LHCN-M2 (cell line): Measurements from ENCODE around the gene MTOR. TPM values are rescaled to one million over a fixed set of nuclear protein-coding genes. Genes with fewer than 3 reads are reported as not detected.
A peak's percentile ranks its signal among the peaks of the same experiment; 100 is the strongest.
"Not testable (repeated sequence)": the region's sequence is repeated elsewhere in the genome, so short reads cannot be mapped to it uniquely, and the experiment has no call there.

Experiments
- DNase-seq: peaks from one replicate; pipeline ENCODE4 v3.0.0-alpha.2; 2012; ENCODE audit warnings: low read depth
- total RNA-seq: library from RNA; depleted of rRNA; stranded (reverse); fragments of >200 nt; gene quantifications from 2 replicates; pipeline ENCODE4 v1.2.3, GENCODE V29; 2014

The MTOR gene
- total RNA-seq, 1 experiment from 2014 or later = 36.3 TPM

- DNase-seq = peak; percentile 47
These were observed 82.0 kb downstream of the MTOR start for GRCh38 chr1:11180342-11180744.

DNA sequence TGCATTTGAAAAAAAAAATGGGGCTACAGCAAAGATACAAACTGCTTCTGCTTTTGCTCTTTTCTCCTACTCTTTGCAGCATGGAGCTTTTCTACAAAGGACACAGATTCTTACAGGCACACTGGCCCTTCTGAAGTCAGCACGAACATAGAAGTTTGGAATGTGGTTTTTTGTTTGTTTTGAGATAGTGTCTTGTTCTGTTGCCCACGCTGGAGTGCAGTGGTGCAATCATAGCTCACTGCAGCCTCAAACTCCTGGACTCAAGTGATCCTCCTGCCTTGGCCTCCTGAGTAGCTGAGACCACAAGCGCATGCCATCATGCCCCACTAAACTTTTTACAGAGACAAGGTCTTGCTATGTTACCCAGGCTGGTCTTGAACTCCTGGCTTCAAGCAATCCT lies 82.6 kb downstream of the MTOR start:
- DNase-seq = not testable (repeated sequence)

- no peak for DNase-seq
These were observed 83.2 kb downstream of the MTOR start for GRCh38 chr1:11179125-11179524.

DNA sequence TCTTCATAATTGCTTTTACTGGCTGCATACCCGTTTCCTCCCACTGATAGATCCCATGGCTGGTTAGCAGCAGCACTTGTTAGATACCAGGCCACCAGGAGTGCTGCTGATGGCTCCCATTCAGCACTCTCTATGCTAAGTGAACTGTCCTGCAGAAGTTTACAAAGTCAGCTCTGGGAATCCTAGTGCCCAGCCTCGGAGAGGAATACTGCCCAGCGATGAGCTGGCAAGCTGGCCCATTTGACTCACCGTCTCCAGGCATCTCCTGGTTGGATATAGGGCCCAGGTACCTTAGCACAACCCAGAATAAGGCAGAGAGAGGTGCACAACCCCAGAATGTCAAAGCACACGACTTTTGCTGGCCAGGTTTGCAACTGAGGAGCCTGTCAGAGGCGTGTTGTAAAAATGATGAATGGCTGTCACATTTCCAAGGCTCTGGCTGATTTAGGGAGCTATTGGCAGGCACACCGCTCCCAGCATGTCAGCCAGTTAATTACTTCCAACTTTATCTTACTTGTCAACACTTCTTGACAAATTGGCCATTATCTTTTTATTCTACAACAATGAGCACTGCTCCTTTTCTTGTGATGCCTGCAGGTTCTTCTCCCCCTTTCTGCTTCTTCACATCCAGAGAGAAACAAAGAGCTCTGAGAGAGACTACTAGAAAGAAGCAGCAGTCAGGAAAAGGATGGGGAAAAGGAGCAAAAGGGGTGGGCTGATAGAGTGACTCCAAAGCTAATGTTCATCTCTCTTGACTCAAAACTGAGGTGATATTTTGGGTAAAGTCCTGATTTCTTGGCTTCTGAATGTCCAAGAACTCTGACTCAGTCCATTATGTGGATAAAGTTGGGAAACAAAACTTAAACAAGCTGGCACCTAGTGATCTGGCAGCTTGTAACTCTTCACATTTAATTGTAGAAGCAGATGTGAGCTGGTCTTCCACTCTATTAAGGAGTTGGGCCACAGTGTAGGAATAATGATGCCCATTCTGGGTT lies 84.0 kb downstream of the MTOR start:
- DNase-seq = no peak

DNA sequence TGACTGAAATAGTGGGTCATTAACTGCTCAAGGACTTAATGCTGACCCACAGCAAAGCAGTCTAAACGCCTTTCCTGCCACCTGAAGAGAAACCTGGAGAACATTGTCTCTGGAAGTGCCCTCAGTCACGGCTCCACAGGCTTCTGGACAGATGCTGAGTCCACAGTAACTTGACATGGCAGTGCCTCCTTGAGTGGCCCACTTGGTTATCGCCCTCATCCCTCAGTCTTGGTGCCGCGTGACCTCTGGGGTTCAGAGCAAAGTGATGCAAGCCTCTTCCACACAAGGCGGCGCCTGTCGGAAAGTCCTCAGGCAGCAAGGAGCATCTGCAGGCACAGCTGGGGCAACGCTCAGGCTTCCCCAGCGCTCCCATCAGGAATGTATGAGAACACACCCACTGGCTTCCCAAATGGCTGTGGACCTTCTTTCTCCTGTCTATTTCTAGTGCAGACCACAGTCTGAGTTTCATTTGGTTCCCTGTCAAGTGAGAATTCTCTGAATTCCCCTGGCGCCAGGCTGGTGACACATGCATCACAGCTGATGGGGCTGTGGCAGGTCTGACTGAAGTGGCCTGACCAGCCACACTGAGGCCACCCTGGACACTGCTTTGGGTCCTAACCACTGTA lies 86.2 kb downstream of the MTOR start:
- peak; percentile 19 for DNase-seq

GRCh38 chr1:11175461-11175860 lies 86.9 kb downstream of the MTOR start:
- DNase-seq = no peak

GRCh38 chr1:11174261-11174942 lies 87.9 kb downstream of the MTOR start:
- no peak for DNase-seq

DNA sequence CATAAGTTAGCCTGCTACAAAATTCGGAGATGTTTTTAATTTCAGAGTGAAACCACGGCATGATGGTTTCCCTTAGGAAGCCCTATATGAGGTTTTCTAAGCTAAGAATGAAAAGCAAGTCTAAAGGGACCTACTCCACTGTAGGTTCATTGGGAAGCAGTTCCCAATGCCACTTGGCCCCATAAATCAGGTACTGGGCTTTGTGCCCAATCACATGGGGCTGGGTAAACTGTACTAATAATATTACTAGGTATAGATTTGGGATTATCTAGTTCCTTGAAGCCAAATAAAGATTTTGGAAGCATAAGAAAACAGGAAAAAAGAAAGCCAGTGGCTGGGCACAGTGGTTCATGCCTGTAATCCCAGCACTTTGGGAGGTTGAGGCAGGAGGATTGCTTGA lies 92.2 kb downstream of the MTOR start:
- DNase-seq = no peak

DNA sequence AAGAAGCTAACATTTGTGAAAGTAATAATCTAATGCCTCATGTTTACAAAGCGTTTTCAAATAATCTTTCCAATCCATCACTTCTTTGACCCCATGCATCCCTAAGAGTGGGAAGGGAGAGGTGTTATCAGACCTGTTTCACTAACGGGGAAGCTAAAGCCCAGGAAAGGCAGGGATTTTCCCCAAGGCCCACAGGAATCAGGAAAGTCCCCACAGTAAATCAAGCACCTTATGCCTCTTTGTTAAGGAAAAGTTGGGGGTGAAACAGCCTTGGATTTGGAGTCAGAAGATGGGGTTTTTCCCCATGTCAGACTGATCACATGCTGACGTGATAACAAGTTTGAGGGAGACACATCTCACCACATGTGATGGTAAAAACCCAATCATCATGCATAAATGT lies 93.1 kb downstream of the MTOR start:
- DNase-seq = no peak

GRCh38 chr1:11168731-11169130 lies 93.6 kb downstream of the MTOR start:
- no peak for DNase-seq

- not testable (repeated sequence) for DNase-seq
These were observed 95.6 kb downstream of the MTOR start for GRCh38 chr1:11166744-11167143.

DNA sequence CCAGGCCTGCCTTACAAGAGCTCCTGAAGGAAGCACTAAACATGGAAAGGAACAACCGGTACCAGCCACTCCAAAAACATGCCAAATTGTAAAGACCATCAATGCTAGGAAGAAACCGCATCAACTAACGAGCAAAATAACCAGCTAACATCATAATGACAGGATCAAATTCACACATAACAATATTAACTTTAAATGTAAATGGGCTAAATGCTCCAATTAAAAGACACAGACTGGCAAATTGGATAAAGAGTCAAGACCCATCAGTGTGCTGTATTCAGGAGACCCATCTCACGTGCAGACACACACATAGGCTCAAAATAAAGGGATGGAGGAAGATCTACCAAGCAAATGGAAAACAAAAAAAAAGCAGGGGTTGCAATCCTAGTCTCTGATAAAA lies 99.6 kb downstream of the MTOR start:
- not testable (repeated sequence) for DNase-seq

DNA sequence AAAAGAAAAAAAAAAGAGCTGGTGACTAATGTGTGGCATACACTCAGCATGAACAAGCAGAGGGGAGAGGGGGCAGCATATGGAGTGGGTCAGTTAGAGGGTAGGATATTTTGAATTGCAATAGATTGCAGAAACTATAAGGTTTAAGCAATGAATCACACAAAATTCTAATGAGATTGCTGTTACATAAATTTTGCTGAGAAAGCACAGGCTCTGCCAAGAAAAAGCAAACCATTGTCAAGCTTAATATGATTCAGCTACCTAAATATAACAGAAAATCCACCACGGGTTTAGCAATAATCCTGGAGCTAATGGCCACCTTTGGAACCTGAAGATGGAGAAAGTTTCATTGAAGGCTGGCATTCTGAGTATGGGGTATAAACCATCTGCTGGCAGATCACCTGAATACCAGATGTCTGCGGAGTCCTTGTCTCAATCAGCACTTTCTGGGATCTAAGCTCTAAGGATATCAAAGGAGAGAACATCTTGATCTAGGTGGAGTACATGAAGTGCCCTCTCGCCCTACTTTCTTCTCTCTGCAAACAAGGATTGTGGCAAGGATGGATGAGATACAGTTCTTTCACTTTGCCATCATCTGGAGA lies 103.5 kb downstream of the MTOR start:
- peak; percentile 88 for DNase-seq

DNA sequence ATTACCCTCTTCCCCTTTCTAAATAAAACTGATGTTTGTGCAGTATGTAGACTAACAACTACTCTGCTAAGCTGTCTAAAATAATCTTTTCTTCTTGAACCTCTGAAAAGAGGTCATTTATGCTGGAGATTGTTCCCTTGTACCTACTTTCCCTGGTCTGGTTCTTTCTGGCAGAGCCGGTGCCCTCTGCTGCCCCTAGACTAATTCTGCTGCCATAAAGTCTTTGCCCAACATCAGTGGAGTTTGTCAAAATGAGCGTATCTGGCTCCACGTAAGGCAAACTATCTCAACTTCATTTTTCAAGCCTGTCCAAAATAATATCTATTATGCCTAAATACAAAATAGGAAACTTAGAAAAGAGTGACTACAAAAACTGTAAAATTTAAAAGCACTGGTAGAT lies 104.1 kb downstream of the MTOR start:
- no peak for DNase-seq

DNA sequence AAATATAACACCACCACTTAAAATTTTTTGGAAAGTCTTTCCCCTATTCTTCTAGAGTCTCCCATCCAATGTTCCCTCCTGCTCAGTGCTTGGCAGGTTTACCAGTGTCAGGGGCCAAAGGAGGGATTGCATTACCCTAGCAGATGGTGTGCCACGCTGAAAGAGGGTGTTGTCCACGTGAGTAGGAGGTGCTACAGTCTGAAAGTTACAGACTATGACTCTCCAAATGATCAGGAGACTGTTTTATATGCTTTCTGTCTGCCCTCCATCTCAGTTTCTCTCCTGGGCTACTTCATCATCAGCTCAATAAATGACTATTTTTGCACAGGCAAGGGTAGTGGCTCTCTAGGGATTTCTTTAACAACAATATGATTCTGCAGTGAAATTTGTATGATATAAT lies 104.5 kb downstream of the MTOR start:
- peak; percentile 82 for DNase-seq

GRCh38 chr1:11157394-11157793 lies 105.0 kb downstream of the MTOR start:
- DNase-seq = no peak

DNA sequence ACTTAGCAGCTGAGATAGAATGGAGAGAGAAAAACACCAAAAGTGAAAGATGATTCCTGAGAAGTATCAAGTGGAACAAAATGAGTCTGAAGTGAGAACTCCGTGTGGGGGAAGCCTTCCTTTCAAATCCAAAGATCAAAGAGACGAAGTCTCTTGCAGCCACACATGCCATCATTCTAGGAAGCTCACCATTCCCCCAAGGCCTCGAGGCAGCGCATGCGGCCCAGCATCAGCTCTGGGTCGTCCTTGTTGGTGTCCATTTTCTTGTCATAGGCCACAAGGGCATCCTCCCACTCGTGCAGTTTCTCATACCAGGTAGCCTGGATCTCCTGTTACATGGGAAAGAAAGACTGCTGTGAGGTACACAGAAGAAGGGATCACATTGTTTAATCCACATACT lies 105.4 kb downstream of the MTOR start:
- no peak for DNase-seq

GRCh38 chr1:11156441-11156840 lies 105.9 kb downstream of the MTOR start:
- DNase-seq = no peak

DNA sequence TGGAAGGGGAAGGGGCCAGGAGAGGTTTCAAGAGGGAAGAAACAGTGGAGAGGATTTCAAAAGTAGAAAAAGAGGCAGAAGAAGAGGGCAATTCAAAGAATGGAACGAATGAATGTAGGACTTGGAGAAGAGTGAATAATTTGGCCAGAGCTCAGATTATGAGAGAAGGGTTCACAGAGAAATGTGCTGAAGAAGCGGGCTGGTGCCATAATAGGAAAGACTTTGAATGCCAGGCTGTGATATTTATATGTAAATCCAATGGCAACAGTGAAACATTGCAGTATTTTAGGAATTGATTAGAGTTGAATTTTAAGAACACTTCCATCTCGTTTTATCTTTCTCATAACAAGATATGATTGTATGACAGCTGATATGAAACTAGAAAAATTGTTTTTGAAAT lies 109.2 kb downstream of the MTOR start:
- DNase-seq = no peak

DNA sequence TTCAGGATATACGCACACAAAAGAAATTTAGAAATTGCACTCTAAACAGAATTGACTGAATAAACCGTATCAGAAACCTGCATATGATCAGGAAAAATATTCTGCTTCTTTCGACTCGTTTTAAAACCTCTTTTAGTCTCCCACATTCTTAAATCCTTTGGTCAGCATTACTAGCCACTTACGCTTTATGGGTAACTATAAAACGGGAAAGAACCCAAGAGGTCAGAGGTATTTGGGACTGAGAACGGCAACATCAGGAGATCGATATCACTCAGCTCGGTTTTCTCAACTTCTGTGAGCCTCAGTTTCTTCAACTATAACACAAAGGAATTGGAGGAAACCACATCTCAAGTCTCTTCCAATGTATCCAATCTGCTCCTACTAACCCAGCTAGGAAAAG lies 109.6 kb downstream of the MTOR start:
- DNase-seq = no peak

DNA sequence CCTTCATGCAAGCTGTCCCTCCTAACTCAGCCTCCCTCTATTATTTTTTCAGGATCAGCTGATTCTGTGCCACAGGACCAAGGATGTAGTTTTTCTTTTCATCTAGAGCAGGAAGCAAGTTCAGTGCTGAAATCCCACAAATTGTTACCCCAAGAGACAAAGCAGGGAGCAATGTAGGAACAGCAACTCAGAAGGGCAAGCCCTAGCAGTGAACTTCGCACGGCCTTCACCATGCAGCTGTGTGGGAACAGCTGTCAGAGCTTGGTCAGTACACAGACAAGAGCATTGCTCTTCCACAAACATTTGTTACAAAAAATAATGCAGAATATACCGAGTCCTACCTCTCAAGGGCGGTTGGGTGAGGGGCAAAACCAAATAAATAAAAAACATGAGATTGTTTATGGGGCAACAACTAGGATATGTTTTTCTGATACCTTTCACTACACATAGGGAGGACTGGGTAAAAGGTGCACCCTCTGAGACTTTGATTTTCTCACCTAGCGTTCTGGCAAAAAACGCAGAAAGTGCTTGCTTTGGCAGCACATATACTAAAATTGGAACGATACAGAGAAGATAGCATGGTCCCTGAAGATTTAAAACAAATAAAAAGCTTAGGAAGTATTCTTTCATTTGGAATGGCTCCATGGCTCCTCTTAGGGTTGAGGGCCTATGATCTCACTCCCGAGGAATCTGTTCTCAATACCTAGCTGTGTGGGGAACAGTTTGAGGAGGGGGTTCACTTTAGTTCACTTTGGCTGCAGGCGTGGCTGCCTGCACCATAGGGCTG lies 110.3 kb downstream of the MTOR start:
- peak; percentile 53 for DNase-seq
